SK-N-SH (cell line): Measurements from ENCODE around the gene PCBP3.

Experiments used
- GABPA ChIP-seq: IDR thresholded peaks from 2 replicates; pipeline ENCODE4 v1.4.0; 2012; ENCODE audit warnings: low read depth, mild to moderate bottlenecking
- POLR2AphosphoS5 ChIP-seq: IDR thresholded peaks from 2 replicates; pipeline ENCODE4 v1.6.1; 2012; ENCODE audit warnings: low read depth, low read length
- RAD21 ChIP-seq: IDR thresholded peaks from 2 replicates; pipeline ENCODE4 v1.6.1; 2012; ENCODE audit warnings: mild to moderate bottlenecking, low read length
- TAF1 ChIP-seq: IDR thresholded peaks from 2 replicates; pipeline ENCODE4 v1.6.1; 2012; ENCODE audit warnings: low read depth, mild to moderate bottlenecking, low read length, moderate library complexity, borderline replicate concordance
- TF ChIP-seq, protein P1 (sequence below): fragments of 200-600 bp; sonication (generic); IDR thresholded peaks from 2 replicates; pipeline ENCODE4 v1.6.1; 2017; ENCODE audit warnings: antibody characterized with exemption, mild to moderate bottlenecking, moderate library complexity
- TF ChIP-seq, protein P2 (sequence below): IDR thresholded peaks from 2 replicates; pipeline ENCODE4; 2012

DNA sequence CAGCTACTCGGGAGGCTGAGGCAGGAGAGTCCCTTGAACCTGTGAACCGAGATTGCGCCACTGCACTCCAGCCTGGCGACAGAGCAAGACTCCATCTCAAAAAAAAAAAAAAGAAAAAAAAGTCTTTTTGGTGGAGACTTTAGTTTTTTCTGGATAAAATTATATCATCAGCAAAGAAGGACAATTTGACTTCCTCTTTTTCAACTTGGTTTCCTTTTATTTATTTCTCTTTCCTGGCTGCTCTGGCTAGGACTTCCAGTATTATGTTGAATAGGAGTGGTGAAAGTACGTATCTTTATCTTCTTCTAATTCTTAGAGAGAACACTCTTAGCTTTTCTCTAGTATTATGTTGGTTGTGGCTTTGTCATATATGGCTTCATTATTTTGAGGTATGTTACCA is 130.8 kb downstream of the PCBP3 start:
- no peak for TF ChIP-seq POLR2AphosphoS5
- TF ChIP-seq, protein P1, sequence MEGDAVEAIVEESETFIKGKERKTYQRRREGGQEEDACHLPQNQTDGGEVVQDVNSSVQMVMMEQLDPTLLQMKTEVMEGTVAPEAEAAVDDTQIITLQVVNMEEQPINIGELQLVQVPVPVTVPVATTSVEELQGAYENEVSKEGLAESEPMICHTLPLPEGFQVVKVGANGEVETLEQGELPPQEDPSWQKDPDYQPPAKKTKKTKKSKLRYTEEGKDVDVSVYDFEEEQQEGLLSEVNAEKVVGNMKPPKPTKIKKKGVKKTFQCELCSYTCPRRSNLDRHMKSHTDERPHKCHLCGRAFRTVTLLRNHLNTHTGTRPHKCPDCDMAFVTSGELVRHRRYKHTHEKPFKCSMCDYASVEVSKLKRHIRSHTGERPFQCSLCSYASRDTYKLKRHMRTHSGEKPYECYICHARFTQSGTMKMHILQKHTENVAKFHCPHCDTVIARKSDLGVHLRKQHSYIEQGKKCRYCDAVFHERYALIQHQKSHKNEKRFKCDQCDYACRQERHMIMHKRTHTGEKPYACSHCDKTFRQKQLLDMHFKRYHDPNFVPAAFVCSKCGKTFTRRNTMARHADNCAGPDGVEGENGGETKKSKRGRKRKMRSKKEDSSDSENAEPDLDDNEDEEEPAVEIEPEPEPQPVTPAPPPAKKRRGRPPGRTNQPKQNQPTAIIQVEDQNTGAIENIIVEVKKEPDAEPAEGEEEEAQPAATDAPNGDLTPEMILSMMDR = no peak
- no peak for TF ChIP-seq GABPA
- no peak for TF ChIP-seq TAF1
- TF ChIP-seq, protein P2, sequence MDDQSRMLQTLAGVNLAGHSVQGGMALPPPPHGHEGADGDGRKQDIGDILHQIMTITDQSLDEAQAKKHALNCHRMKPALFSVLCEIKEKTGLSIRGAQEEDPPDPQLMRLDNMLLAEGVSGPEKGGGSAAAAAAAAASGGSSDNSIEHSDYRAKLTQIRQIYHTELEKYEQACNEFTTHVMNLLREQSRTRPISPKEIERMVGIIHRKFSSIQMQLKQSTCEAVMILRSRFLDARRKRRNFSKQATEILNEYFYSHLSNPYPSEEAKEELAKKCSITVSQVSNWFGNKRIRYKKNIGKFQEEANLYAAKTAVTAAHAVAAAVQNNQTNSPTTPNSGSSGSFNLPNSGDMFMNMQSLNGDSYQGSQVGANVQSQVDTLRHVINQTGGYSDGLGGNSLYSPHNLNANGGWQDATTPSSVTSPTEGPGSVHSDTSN = no peak
- TF ChIP-seq RAD21 = no peak
